OCI-M1 (cell line): Measurements from ENCODE around the gene LCP1.
A peak's percentile ranks its signal among the peaks of the same experiment; 100 is the strongest.

Source experiments
- DNase-seq: peaks from one replicate; lab custom pipeline; 2025; lab: John Stamatoyannopoulos, UW

Gene LCP1

GRCh38 chr13:46126552-46127357 is 55.2 kb downstream of the LCP1 start:
- peak; percentile 93 for DNase-seq

GRCh38 chr13:46126056-46126455 is 55.9 kb downstream of the LCP1 start:
- DNase-seq, result peak; percentile 48

DNA sequence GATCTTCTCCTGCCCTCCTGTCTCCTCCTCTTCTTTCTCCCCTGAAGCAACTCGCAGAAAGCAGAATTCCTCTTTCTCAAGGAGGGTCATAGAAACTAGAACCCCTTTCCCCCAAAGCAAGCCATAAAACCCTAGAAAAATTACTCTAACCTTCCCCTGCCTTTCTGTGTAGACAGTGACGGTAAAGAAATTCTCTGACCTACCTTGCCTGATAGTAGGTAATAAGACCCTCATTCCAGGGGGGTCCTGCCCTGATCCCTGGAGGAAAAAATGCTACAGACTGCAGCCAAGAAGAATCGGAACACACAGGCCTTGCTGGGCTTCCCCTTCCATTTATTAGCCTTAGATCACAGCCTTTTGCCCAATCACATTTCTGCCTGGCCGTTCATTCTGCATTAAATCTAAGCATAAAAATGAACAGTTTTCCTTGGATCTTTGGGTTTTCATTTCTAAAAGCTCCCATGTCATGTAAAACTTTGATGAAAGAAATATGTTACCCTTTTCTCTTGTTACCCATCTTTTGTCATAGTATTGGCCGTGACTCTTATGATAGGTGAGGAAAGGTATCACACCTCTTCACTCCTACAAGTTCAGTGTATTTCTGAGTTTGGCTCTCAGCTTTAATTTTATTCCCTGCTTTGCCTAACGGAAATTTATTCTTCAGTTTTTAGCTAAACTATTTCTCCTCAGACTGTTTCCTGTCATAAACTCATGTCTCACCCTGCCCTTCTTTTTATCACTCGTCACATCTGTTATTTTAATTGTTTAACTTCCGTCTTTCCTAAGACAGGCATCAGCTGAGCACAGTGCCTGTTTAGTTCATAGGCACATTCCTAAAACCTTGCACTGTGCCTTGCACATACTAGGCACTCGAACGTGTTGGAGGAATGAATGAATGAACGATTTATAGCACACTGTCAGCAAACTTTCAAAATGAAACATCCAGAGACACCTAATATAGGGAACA is 56.7 kb downstream of the LCP1 start:
- peak; percentile 81 for DNase-seq

DNA sequence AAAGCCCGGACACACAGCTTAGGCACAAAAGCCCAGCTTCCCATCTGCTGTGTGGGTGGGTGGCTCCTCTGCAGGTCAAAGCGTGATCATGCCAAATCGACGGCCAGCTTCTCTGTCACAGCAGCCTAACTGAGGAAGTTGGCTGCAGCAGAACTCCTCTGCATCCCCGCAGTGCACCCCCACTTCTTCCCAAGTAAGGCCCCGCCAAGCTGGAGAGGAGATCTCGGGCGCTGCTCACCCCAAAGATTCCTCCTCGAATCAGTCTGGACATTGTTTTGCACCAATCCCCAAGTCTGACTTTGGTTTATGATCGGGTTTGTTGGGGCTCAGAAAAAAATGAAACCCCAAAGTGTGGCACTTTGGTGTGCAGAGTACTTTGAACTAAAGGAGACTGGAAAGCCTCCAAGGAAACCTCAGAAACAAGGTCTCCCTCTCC is 57.4 kb downstream of the LCP1 start:
- DNase-seq, result peak; percentile 46

GRCh38 chr13:46122304-46122703 is 59.7 kb downstream of the LCP1 start:
- no peak for DNase-seq

DNA sequence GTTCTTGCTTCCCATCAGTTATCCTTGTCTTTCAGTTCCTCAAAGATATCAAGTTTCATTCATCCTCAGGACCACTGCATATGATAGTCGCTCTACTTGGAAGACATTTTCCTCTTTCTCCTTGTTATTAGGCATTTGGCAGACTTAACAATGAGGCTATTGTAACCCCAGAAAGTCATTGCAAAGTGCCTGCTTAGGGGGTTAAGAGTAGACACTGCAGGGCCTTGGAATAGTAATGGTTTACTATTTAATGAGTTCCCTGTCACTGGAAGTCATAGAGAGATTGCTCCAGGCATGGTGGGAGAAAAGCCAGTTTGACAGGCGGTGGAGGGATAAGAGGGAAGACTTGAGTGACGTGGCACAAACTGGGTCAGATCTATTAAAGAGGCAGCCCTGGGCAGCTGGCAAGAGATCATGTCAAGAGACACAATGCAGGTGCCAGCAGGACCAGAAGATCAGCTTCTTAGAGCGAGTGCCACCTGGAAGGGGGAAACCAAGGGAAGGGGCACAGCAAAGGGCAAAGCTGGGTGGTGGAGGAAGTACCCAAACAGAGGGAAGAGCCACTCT is 60.3 kb downstream of the LCP1 start:
- no peak for DNase-seq

DNA sequence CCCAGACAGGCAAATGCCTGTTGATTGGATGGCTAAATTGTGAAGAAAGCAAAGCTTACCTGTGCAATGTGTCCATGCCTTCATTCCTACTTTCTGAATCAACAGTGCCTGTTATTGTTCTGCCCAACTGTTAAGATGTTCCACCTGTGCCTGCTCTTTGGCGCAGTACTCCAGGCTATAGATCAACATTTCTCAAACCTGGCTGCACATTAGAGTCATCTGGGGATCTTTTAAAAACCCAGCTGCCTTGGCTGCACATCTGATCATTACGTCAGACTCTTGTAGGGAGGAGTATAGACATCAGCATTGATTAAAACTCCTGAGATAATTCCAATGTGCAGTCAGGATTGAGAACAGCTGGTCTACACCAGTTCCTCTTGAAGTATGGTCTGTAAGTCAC is 60.9 kb downstream of the LCP1 start:
- no peak for DNase-seq

GRCh38 chr13:46119883-46120614 is 61.9 kb downstream of the LCP1 start:
- DNase-seq, result peak; percentile 77

- DNase-seq, result no peak
Observed at GRCh38 chr13:46116653-46117502, 65.1 kb downstream of the LCP1 start.

DNA sequence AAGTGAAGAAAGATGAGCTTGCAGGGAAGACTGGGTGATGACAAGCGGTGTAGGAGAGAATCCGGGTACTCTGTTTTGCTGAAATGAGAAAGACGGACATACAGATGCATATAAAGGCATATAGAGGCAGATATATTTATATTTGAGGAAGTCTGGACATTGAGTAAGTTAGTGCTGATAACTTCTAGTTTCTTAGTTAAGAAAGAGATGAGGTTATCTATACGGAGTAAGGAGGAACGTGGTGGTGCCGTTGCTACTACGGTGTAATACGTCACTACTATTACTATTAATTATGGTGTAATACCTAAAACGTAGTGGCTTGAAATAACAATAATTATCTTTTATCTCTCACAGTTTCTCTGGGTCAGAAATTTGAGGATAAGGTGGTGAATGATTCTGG is 67.4 kb downstream of the LCP1 start:
- DNase-seq, result no peak

DNA sequence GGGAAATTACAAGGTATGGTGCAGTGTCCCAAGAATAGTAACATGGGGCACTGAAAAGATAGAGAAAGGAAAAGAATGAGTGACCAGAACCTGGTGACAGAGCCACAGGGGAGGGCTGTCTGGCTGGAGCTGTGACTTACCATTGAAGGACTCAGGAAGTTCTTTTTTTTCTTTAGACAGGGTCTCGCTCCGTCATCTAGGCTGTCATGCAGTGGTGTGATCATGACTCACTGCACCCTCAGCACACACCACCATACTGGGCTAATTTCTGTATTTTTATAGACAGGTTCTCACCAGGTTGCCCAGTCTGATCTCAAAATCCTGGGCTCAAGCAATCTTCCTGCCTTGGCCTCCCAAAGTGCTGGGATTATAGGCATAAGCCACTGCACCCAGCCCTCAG is 68.4 kb downstream of the LCP1 start:
- DNase-seq, result peak; percentile 43

GRCh38 chr13:46111151-46111550 is 70.8 kb downstream of the LCP1 start:
- no peak for DNase-seq

- no peak for DNase-seq
Observed at GRCh38 chr13:46109451-46109850, 72.5 kb downstream of the LCP1 start.

- no peak for DNase-seq
Observed at GRCh38 chr13:46106839-46107371, 75.1 kb downstream of the LCP1 start.

GRCh38 chr13:46104868-46105267 is 77.1 kb downstream of the LCP1 start, which contains the start of gene CPB2:
TSS of gene CPB2 (minus strand) at chr13:46105033. CDS start at chr13:46105009, 24 bp downstream.
- DNase-seq, result no peak

DNA sequence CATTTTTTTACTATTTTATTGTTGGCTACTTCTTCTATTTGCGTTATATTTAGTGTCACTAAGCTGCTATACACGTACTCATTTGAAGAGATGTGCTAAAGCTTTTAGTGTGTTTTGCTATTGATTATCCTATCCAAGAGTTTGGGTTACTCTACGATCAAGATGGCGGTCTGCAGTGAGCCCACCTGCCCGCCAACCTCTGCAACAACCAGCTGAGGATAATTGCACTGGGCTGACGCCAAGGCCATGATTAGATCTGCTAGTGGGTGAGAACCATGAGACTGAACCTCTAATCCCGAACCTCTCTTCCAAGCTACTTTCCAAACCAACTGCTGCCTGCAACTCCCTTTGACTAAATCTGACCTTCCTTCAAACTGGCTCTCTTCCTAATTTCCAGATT is 78.9 kb downstream of the LCP1 start:
- no peak for DNase-seq

DNA sequence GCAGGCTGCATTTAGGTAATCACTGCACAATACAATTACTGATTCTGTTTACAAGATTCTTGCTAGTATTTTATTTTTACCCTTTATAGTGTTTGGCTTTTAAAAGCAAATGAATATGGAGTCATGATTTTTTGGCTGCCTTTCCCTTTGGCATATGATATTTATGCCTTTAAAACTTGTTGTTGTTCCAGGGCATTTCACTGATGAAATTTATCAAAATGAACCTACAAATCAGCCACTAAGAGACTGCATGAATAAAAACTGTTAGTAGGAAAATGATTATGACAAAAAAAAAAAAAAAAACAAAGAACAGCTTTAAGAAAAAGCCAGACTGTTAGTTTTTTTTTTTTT is 79.7 kb downstream of the LCP1 start:
- no peak for DNase-seq

DNA sequence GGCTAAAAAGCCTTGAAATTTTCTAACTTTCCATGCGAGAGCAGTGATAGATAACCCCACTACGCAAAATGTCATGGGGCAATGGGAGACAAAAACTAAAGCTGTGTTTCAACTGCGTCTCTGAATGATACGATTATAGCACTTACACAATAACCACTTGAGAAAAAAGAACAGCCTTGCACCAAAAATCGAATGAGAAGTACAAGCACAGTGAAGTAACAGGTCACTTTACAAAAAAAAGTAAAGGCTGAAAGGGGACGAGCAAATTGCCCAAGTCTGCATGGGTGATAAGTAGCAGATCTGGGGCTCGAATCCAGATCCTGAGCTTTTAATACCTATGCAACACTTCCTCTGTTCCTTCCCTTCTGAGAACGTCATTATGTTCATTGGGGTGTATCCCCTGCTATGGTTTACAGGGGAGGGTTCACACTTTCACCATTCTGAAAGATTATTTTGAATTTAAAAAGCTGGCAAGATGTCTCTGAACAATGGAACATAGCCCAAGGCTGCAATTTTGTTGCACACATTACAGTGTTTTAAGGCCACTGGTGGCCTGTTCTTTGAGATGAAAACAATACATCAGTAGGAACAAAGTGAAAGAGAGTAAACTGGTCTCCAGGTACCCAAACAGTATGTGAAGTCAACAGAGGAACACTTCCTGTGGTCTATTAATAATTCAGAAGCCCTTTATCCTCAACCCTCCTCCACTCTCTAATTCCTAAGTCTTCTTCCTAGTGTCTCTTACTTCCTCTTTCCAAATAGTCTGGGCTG is 80.3 kb downstream of the LCP1 start:
- DNase-seq, result peak; percentile 44

DNA sequence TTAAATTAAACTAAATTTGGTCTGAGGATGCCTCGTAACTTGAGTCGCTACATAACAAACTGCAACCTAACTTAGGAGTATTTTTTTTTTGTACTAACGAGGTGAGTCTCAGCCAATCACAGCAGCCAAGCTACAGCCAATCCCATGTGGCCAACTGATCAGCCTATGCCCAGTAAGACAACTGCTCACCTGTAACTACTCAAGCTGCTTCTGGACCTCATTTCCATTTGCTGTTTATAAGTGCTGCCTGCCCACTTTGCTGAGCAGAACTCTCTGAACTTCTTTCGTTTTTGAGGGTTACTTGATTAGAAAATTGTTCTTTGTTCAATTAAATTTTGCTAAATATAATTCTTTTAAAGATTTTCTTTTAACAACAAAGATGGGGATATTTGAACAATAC is 81.0 kb downstream of the LCP1 start:
- no peak for DNase-seq
